Activated T-helper 17 cell treated with anti-CD3 and anti-CD28 coated beads, Interleukin-2, amount 50 U/mL, for 72 hours (primary cell): ENCODE results near the gene MTPN. TPM values are rescaled to one million over a fixed set of nuclear protein-coding genes. Genes with fewer than 3 reads are reported as not detected.

Source experiments
- ATAC-seq: fragments of 150-1000 bp; cut with Tn5 transposase; replicated peaks from 2 replicates; pipeline ENCODE4 v1.10.0; 2021; ENCODE audit warnings: mild to moderate bottlenecking, moderate library complexity
- H3K27ac Mint-ChIP-seq: one replicate; pipeline ENCODE4 v1.8.0; 2022; ENCODE audit warnings: mixed read lengths
- H3K27me3 Mint-ChIP-seq: one replicate; pipeline ENCODE4 v1.8.0; 2022; ENCODE audit warnings: mixed read lengths
- H3K36me3 Mint-ChIP-seq: one replicate; pipeline ENCODE4 v1.8.0; 2022; ENCODE audit warnings: low read depth, mild to moderate bottlenecking, mixed read lengths
- H3K4me1 Mint-ChIP-seq: one replicate; pipeline ENCODE4 v1.8.0; 2022; ENCODE audit warnings: mixed read lengths
- H3K4me3 Mint-ChIP-seq: one replicate; pipeline ENCODE4 v1.8.0; 2022; ENCODE audit warnings: mild to moderate bottlenecking, mixed read lengths
- H3K9me3 Mint-ChIP-seq: one replicate; pipeline ENCODE4 v1.8.0; 2022; ENCODE audit warnings: mixed read lengths
- total RNA-seq, 2 donors: library from RNA; stranded (reverse); gene quantifications; one replicate each; pipeline ENCODE4 v1.2.3, GENCODE V29; 2022

MTPN gene
- total RNA-seq, 2 donors from 2014 or later, result 99.7 to 149 TPM

DNA sequence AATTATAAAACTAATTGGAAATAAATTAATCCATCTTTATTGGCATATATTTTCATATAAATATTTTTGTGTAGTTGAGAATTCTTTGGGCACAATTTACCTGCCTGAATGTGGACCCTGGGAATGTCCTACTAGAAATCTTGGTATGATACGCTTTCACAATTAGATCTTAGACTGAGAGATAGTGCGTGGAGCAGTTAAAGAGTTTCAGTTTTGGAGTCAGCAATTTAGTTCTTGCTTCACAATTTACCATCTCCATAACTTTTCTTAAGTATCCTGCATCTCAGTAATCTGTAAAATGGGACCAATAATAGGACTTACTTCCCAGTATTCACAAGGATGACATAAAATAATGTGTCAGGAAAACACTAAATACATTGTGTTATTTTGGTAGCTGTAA is 2.0 kb downstream of the MTPN start:
- H3K27ac Mint-ChIP-seq, result peak overlapping the region; percentile 25

DNA sequence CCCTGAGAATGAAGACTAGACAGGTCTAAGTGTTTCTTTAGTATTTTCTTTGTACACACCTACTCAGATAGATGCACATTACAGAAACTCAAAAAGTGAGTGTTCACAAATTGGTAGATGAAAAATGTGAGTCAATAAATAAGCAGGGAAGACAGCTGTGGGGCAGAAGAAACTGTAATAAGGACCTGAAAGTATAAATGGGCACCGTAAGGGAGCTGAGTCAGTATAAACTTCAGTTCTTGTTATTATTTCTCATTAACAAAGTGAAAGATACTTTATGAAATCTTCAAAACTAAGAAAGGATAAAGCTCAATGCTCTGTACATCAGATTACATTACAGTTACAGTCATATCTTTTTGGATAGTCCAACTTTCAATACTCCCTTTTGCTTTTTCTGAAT is 2.5 kb downstream of the MTPN start:
- Mint-ChIP-seq H3K27ac (peak overlapping the region; percentile 25), H3K4me3 (peak overlapping the region; percentile 91), H3K27me3 (no peaks in the 10 kb centered on the region), H3K36me3 (peaks cover 68% of the 10 kb centered on the region), H3K9me3 (no peaks in the 10 kb centered on the region), H3K4me1 (peaks cover 37% of the 10 kb centered on the region)
- ATAC-seq, result peak; percentile 49

More for the DNA sequence above, 2.0 kb downstream of the MTPN start:
- H3K4me1 Mint-ChIP-seq, result peaks cover 42% of the 10 kb centered on the region
- H3K9me3 Mint-ChIP-seq, result no peaks in the 10 kb centered on the region
- no peak for ATAC-seq
- H3K4me3 Mint-ChIP-seq, result peak overlapping the region; percentile 91
- H3K27me3 Mint-ChIP-seq, result no peaks in the 10 kb centered on the region
- peaks cover 63% of the 10 kb centered on the region for H3K36me3 Mint-ChIP-seq

GRCh38 chr7:135971366-135971725 is 5.8 kb downstream of the MTPN start:
- H3K36me3 Mint-ChIP-seq, result peaks cover 88% of the 10 kb centered on the region
- H3K27ac Mint-ChIP-seq, result no peak overlapping the region
- no peak for ATAC-seq
- H3K4me3 Mint-ChIP-seq, result peak overlapping the region; percentile 25
- no peaks in the 10 kb centered on the region for H3K27me3 Mint-ChIP-seq
- no peaks in the 10 kb centered on the region for H3K9me3 Mint-ChIP-seq
- H3K4me1 Mint-ChIP-seq, result peaks cover 38% of the 10 kb centered on the region

GRCh38 chr7:135970682-135971365 is 6.3 kb downstream of the MTPN start:
- Mint-ChIP-seq H3K36me3 (peaks cover 88% of the 10 kb centered on the region), H3K4me1 (peaks cover 40% of the 10 kb centered on the region)

GRCh38 chr7:135970045-135970444 is 7.1 kb downstream of the MTPN start:
- Mint-ChIP-seq H3K36me3 (peaks cover 87% of the 10 kb centered on the region), H3K4me3 (no peak overlapping the region), H3K27ac (no peak overlapping the region), H3K27me3 (no peaks in the 10 kb centered on the region), H3K9me3 (no peaks in the 10 kb centered on the region), H3K4me1 (peaks cover 48% of the 10 kb centered on the region)
- ATAC-seq, result no peak

More at GRCh38 chr7:135970682-135971365, 6.3 kb downstream of the MTPN start:
- H3K27ac Mint-ChIP-seq, result no peak overlapping the region
- no peaks in the 10 kb centered on the region for H3K27me3 Mint-ChIP-seq
- H3K9me3 Mint-ChIP-seq, result no peaks in the 10 kb centered on the region
- peak overlapping the region; percentile 25 for H3K4me3 Mint-ChIP-seq
- no peak for ATAC-seq

DNA sequence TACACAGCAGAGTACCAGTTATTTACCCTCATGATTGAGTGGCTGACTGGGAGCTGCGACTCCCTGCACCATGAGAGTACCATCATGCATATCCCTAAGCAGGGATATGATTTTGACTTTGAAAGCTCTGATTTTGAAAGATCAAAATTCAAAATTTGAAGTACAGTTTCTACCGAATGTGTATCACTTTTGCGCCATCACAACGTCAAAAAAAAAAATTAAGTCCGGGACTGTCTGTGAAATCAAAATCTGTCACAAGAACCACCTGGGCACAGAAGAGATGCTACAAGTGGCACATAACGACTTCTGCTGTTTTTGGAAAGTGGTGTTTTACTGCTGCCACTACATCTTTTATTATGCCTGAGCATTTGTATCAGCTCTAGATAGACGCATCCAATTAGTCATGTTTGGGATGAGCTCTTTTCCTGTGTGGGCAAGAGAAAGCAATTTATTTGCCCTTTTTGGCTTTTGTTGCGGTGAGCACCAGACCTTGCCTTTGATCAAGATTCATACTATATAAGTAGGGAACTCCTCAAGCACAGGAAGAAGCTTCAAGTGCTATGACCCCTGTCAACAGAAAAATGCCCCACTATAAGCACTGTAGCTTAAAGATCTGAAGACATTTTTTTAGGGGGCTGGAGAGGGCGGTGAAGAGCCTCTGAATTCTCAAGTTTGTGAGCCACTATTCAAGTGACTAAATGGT is 10.7 kb downstream of the MTPN start:
- peak; percentile 43 for ATAC-seq
- no peak overlapping the region for H3K27ac Mint-ChIP-seq
- H3K27me3 Mint-ChIP-seq, result no peaks in the 10 kb centered on the region
- no peaks in the 10 kb centered on the region for H3K9me3 Mint-ChIP-seq
- peaks cover 41% of the 10 kb centered on the region for H3K4me1 Mint-ChIP-seq
- H3K4me3 Mint-ChIP-seq, result peak overlapping the region; percentile 33
- peaks cover 63% of the 10 kb centered on the region for H3K36me3 Mint-ChIP-seq

- Mint-ChIP-seq H3K4me1 (peaks cover 40% of the 10 kb centered on the region), H3K4me3 (no peak overlapping the region), H3K9me3 (no peaks in the 10 kb centered on the region), H3K27me3 (no peaks in the 10 kb centered on the region), H3K27ac (no peak overlapping the region), H3K36me3 (peaks cover 63% of the 10 kb centered on the region)
- ATAC-seq, result no peak
These were observed 11.6 kb downstream of the MTPN start for GRCh38 chr7:135965602-135966001.

- ATAC-seq, result no peak
- Mint-ChIP-seq H3K27me3 (no peaks in the 10 kb centered on the region), H3K9me3 (no peaks in the 10 kb centered on the region), H3K27ac (no peak overlapping the region), H3K4me1 (peaks cover 45% of the 10 kb centered on the region), H3K4me3 (peak overlapping the region; percentile 15), H3K36me3 (peaks cover 66% of the 10 kb centered on the region)
These were observed 12.4 kb downstream of the MTPN start for GRCh38 chr7:135964791-135965190.

DNA sequence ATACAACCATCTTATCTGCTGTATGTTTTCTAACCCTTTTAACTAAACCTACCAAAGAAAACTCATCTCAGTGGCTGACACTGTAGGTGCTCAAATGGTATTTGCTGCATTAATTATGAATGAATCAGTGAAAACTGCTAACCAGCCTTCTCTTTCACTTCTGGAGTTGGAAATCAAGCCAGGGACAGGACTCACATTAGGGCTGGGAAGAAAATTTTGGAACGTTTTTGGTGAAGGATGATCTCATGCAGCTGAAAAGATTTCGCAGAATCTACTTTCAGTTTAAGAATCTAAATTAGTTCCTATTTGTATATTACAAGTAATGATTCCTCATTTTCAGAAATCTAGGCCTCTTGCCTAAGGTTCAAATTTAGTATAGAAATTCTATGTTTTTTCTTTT is 12.9 kb downstream of the MTPN start:
- H3K4me3 Mint-ChIP-seq, result peak overlapping the region; percentile 15
- no peaks in the 10 kb centered on the region for H3K9me3 Mint-ChIP-seq
- peak; percentile 39 for ATAC-seq
- no peaks in the 10 kb centered on the region for H3K27me3 Mint-ChIP-seq
- H3K4me1 Mint-ChIP-seq, result peaks cover 46% of the 10 kb centered on the region
- H3K36me3 Mint-ChIP-seq, result peaks cover 66% of the 10 kb centered on the region
- H3K27ac Mint-ChIP-seq, result no peak overlapping the region

- H3K4me3 Mint-ChIP-seq, result no peak overlapping the region
- H3K4me1 Mint-ChIP-seq, result peaks cover 44% of the 10 kb centered on the region
- H3K27me3 Mint-ChIP-seq, result no peaks in the 10 kb centered on the region
- peaks cover 62% of the 10 kb centered on the region for H3K36me3 Mint-ChIP-seq
- ATAC-seq, result no peak
- H3K27ac Mint-ChIP-seq, result no peak overlapping the region
- H3K9me3 Mint-ChIP-seq, result no peaks in the 10 kb centered on the region
These were observed 14.4 kb downstream of the MTPN start for GRCh38 chr7:135962802-135963201.

GRCh38 chr7:135960709-135961451 is 16.3 kb downstream of the MTPN start:
- H3K36me3 Mint-ChIP-seq, result peaks cover 56% of the 10 kb centered on the region
- no peaks in the 10 kb centered on the region for H3K9me3 Mint-ChIP-seq
- peaks cover 44% of the 10 kb centered on the region for H3K4me1 Mint-ChIP-seq
- no peaks in the 10 kb centered on the region for H3K27me3 Mint-ChIP-seq
- ATAC-seq, result no peak
- peak overlapping the region; percentile 28 for H3K27ac Mint-ChIP-seq
- H3K4me3 Mint-ChIP-seq, result no peak overlapping the region

- Mint-ChIP-seq H3K4me3 (no peak overlapping the region), H3K36me3 (peaks cover 61% of the 10 kb centered on the region), H3K27ac (no peak overlapping the region), H3K4me1 (peaks cover 37% of the 10 kb centered on the region), H3K9me3 (no peaks in the 10 kb centered on the region), H3K27me3 (no peaks in the 10 kb centered on the region)
- no peak for ATAC-seq
These were observed 17.4 kb downstream of the MTPN start for GRCh38 chr7:135959646-135960363.

DNA sequence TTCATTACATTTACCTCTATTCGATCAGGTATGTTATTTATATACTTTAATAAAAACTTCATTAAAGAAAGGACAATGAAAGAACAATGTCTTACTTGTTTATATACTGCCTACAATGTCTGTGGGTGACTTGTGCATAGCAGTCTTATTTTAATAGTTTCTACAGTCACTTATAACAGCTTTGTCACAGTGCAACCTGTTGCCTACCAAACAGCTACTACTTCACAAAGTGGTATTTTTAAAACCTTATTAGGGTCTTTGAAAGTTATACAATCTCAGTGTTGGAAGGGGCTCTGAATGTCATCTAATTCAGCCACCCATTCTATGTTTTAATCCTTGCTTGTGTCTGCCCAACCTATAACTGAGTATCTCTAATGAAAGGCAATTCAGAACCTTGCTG is 19.0 kb downstream of the MTPN start:
- Mint-ChIP-seq H3K27me3 (no peaks in the 10 kb centered on the region), H3K36me3 (peaks cover 66% of the 10 kb centered on the region), H3K4me1 (peaks cover 36% of the 10 kb centered on the region), H3K27ac (no peak overlapping the region), H3K9me3 (no peaks in the 10 kb centered on the region), H3K4me3 (no peak overlapping the region)
- no peak for ATAC-seq

GRCh38 chr7:135957627-135958026 is 19.5 kb downstream of the MTPN start:
- Mint-ChIP-seq H3K4me1 (peaks cover 41% of the 10 kb centered on the region), H3K27me3 (no peaks in the 10 kb centered on the region), H3K9me3 (no peaks in the 10 kb centered on the region), H3K4me3 (no peak overlapping the region), H3K36me3 (peaks cover 72% of the 10 kb centered on the region), H3K27ac (no peak overlapping the region)
- no peak for ATAC-seq
